Activated T-cell treated with anti-CD3 and anti-CD28 coated beads for 4 hours (primary cell): ENCODE results near the gene YOD1.

Experiments used
- DNase-seq: peaks from one replicate; pipeline ENCODE4 v3.0.0-alpha.2; 2020

The YOD1 gene

DNA sequence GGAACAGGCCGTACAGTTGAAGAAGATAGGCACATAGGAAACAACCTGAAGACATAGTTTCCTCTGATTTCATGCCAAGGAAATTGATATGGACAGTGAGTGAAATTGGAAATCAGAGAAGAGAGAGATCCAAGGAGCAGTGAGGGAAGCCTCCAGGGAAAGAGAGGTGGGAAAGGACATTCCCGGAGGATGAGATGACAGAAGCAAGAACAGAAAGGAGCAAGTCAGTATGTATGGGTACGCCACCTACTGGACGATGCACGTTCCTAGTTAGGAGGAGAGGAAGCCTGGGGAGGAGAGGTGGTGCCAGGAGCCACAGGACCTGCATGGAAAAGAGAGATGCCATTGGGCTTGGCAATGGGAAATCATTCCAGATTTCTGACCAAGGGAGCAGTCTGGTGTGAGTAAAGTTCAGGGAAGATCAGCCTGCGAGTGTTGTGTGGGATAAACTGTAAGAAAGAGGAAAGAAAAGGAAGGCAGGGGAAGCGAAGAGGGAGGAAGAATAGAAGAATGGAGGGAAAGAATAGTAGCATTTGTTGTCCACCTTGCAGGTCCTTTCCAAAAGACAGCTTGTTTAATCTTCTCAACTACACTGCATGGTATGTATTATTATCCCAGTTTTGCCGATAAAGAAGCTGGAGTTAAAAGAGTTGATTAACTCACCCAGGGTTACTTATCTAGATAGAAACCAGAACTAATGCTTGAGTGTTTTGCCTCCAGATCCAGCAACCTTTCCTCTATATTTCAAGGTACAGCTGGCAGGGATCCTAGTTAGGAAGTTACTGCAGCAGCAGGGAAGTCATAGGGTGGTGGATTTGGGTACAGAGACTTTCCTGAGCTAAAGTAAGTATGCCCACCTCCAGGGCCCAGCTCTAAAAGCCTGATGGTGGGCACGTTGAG lies 45.8 kb downstream of the YOD1 start:
- DNase-seq = peak; percentile 10

GRCh38 chr1:207003210-207003609 lies 47.8 kb downstream of the YOD1 start:
- DNase-seq = no peak

DNA sequence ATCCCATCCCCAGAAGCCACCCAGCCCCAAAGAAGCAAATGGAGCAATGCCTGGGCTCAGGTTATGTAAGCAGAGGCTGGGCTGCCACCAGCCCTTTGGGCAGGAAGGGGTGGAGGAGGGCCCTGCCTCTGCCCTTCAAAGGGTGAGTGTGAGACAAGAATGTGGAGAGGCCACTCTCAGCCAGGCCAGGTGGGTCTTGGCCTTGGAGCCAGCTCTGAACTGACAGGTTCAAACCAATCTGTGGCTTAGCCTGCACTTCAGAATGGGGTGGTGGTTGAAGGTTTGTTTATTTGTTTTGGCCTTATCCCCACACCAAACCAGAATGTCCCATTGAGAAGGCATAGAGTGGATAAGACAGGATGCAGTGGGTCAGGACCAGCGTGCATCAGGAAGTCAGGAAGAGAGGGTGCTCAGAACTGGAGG lies 48.3 kb downstream of the YOD1 start:
- DNase-seq = no peak

DNA sequence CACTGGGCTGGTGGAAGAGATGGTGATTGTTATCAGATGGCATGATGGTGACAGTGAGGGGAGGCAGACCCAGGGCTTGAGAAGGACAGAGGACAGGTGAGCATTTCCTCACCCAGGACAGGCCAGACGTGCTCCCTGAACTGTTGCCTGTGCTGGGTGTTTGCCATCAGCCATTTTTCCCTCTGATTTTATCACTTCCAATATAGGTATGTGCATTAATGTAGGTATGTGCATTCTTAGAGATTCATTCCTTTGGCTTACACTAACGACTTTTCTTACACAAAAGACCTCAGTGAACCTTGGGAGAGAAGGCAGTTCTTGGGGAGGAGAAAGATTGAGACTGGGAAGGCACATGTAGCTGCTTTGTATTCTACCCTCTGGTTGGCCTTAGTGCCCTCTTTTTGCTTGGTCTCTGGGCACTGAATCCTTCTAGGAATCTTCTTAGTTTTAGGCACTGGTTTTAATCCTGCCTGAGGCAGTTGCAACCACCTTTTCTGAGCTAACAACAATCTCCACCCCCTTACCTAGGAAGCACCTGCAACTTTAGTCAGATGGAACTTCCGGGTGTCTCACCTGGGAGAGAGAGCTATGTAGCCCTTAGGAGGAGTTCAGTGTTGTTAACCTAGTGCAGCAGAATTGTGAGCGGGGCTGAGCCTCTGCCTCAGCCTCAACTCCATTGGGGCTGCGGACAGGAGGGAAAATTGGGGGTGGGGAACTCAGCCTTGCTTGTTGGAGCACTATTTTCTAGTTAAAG lies 49.3 kb downstream of the YOD1 start:
- no peak for DNase-seq

DNA sequence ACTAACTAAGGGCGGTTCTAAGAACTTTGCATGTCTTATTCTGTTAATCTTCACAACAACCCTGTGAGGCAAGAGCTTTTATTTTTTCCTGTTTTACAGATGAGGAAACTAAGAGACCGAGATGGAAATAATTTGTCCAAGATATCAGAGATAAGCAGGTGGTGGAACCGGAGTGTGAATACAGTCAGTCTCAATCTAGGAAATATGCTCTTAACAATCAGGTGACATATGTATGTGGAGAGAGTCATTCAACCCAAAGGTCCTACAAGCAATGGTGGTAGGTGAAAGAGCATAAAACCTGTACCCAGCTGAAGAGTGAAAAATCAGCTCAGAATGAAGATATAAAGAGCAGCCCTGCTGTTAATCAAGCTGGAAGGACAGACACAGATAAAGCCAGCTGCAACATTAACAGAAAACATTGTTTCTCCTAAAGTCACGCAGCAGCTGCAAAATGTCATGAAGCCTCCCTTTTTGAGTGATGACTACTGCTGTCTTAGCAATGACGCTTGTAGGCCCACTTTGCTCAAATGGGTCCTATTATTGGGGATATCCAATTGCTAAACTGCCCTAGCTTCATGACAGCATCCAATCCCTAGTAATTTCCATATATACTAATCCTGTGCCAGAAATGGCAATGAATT lies 50.2 kb downstream of the YOD1 start:
- no peak for DNase-seq

- DNase-seq = no peak
These were observed 52.2 kb downstream of the YOD1 start for GRCh38 chr1:206998816-206999215.
